ENCODE data around the gene ADAM17. TPM values are rescaled to one million over a fixed set of nuclear protein-coding genes. Genes with fewer than 3 reads are reported as not detected.
A peak's percentile ranks its signal among the peaks of the same experiment; 100 is the strongest.
"Not testable (repeated sequence)": the region's sequence is repeated elsewhere in the genome, so short reads cannot be mapped to it uniquely, and the experiment has no call there.

The ADAM17 gene
- total RNA-seq, 1 donor from 2014 or later: 44.9 TPM

DNA sequence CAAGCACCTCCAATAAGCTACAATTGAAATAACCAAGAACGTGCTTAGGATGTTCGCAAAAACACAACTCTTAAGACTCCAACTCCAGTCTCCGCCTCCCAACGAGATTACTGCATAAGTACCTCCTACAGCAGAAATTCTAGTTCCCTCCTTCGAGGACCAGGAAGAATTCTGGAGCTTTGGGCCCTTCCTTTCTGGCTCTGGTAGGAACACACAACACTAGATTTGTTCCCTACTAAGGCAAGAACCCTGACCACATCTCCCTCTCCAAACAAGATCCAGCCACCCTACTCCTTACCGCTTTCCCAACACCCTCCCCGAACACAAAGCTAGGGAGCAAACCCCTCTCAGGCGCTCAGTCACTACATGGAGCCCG is 721 bp downstream of the ADAM17 start:
- H3K4me1 ChIP-seq (ENCODE audit: insufficient read depth, low read length): peaks cover 22% of the 10 kb centered on the region
- TF ChIP-seq, protein P1, sequence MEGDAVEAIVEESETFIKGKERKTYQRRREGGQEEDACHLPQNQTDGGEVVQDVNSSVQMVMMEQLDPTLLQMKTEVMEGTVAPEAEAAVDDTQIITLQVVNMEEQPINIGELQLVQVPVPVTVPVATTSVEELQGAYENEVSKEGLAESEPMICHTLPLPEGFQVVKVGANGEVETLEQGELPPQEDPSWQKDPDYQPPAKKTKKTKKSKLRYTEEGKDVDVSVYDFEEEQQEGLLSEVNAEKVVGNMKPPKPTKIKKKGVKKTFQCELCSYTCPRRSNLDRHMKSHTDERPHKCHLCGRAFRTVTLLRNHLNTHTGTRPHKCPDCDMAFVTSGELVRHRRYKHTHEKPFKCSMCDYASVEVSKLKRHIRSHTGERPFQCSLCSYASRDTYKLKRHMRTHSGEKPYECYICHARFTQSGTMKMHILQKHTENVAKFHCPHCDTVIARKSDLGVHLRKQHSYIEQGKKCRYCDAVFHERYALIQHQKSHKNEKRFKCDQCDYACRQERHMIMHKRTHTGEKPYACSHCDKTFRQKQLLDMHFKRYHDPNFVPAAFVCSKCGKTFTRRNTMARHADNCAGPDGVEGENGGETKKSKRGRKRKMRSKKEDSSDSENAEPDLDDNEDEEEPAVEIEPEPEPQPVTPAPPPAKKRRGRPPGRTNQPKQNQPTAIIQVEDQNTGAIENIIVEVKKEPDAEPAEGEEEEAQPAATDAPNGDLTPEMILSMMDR (IDR thresholded peaks at IDR 0.05; ENCODE audit: insufficient read depth, low read depth, low read length): no peak
- TF ChIP-seq EZH2 (IDR thresholded peaks at IDR 0.05; ENCODE audit: insufficient read depth, low read length): no peak
- H3K79me2 ChIP-seq (ENCODE audit: insufficient read depth, low read length): peaks cover 70% of the 10 kb centered on the region
- H3K4me1 Mint-ChIP-seq (ENCODE audit: low read depth, unreplicated experiment): peaks cover 25% of the 10 kb centered on the region
- FAIRE-seq (no peak), DNase-seq (ENCODE audit: low read depth) (peak; percentile 80)
- H3K4me2 ChIP-seq (ENCODE audit: low read length): peak overlapping the region; percentile 96
- H3K27me3 ChIP-seq (ENCODE audit: insufficient read depth, low read length): no peaks in the 10 kb centered on the region
- peak overlapping the region; percentile 91 for H3K27ac ChIP-seq (ENCODE audit: low read depth, low read length)
- no peaks in the 10 kb centered on the region for H3K36me3 ChIP-seq (ENCODE audit: insufficient read depth, low read length)
- peak overlapping the region; percentile 94 for H3K27ac Mint-ChIP-seq (ENCODE audit: unreplicated experiment)
- peak overlapping the region; percentile 100 for H3K4me3 Mint-ChIP-seq (ENCODE audit: unreplicated experiment)
- H3K9me3 ChIP-seq (ENCODE audit: insufficient read depth, low read depth, low read length): no peaks in the 10 kb centered on the region
- peak overlapping the region; percentile 57 for H2AFZ ChIP-seq (ENCODE audit: low read depth, low read length)
- no peaks in the 10 kb centered on the region for H3K27me3 Mint-ChIP-seq (ENCODE audit: low read depth, unreplicated experiment)
- peak overlapping the region; percentile 90 for H3K4me3 ChIP-seq (ENCODE audit: insufficient read depth, low read depth, low read length)
- peaks cover 2% of the 10 kb centered on the region for H3K36me3 Mint-ChIP-seq (ENCODE audit: low read depth, unreplicated experiment)
- no peaks in the 10 kb centered on the region for H3K9me3 Mint-ChIP-seq (ENCODE audit: unreplicated experiment)
- H3K9ac ChIP-seq (ENCODE audit: low read length): peak overlapping the region; percentile 95
- H4K20me1 ChIP-seq (ENCODE audit: insufficient read depth, low read length): peaks cover 40% of the 10 kb centered on the region

DNA sequence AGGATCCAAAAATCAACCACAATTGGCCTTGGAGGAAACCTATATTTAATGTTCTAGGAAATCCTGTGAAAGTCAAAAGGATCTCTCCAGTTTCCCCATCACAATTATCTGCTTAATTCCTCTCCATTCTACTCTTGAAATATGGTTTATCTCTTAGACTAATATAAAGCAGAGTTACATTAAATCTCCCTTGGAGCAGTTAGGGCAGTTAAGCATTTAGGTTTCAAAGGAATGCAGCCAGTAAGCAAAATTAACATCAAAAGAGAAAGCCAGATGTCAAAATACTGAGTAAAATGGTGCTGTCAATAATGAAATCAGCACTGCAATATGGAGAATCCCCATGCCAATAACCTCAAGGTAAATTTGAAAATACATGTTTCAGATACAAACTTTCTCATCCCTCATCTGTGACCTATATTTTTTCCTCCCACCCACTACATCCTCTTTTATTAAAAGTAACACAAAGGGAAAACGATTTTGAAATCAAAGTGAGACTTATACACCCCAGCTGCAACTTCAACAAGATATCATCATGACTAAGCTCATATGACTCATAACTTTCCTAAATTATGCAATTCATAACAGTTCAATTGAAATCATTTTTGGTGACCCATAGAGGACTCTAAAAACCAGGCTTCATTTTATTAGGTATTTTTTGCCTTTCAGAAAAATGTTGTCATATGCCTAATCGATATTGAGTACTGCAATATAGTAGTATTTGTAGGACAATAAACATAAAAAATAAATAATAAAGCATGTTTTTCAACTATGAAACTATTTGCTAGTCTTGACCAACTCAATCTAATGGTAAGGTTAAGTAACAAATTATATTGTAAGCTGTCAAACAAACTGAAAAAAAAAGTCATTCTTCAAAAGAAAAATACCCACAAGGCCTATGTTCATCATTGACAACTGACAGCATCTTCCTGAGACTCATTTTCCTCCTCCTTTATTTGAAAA is 3.1 kb downstream of the ADAM17 start:
- Mint-ChIP-seq H3K27ac (ENCODE audit: unreplicated experiment) (peak overlapping the region; percentile 90), H3K9me3 (ENCODE audit: unreplicated experiment) (no peaks in the 10 kb centered on the region), H3K4me3 (ENCODE audit: unreplicated experiment) (peak overlapping the region; percentile 63), H3K36me3 (ENCODE audit: low read depth, unreplicated experiment) (peaks cover under 1% of the 10 kb centered on the region), H3K27me3 (ENCODE audit: low read depth, unreplicated experiment) (no peaks in the 10 kb centered on the region), H3K4me1 (ENCODE audit: low read depth, unreplicated experiment) (peaks cover 33% of the 10 kb centered on the region)
- peaks cover 63% of the 10 kb centered on the region for H4K20me1 ChIP-seq (ENCODE audit: insufficient read depth, low read length)
- peak overlapping the region; percentile 31 for H3K9ac ChIP-seq (ENCODE audit: low read length)
- TF ChIP-seq, protein P1 (IDR thresholded peaks at IDR 0.05; ENCODE audit: insufficient read depth, low read depth, low read length): no peak
- no peak for TF ChIP-seq EZH2 (IDR thresholded peaks at IDR 0.05; ENCODE audit: insufficient read depth, low read length)
- H3K4me1 ChIP-seq (ENCODE audit: insufficient read depth, low read length): peaks cover 30% of the 10 kb centered on the region
- peak overlapping the region; percentile 72 for H3K27ac ChIP-seq (ENCODE audit: low read depth, low read length)
- FAIRE-seq (no peak), DNase-seq (ENCODE audit: low read depth) (peak; percentile 74)
- no peak overlapping the region for H2AFZ ChIP-seq (ENCODE audit: low read depth, low read length)
- H3K4me3 ChIP-seq (ENCODE audit: insufficient read depth, low read depth, low read length): no peak overlapping the region
- H3K36me3 ChIP-seq (ENCODE audit: insufficient read depth, low read length): no peaks in the 10 kb centered on the region
- peak overlapping the region; percentile 72 for H3K4me2 ChIP-seq (ENCODE audit: low read length)
- peaks cover 92% of the 10 kb centered on the region for H3K79me2 ChIP-seq (ENCODE audit: insufficient read depth, low read length)
- H3K27me3 ChIP-seq (ENCODE audit: insufficient read depth, low read length): no peaks in the 10 kb centered on the region
- H3K9me3 ChIP-seq (ENCODE audit: insufficient read depth, low read depth, low read length): no peaks in the 10 kb centered on the region

DNA sequence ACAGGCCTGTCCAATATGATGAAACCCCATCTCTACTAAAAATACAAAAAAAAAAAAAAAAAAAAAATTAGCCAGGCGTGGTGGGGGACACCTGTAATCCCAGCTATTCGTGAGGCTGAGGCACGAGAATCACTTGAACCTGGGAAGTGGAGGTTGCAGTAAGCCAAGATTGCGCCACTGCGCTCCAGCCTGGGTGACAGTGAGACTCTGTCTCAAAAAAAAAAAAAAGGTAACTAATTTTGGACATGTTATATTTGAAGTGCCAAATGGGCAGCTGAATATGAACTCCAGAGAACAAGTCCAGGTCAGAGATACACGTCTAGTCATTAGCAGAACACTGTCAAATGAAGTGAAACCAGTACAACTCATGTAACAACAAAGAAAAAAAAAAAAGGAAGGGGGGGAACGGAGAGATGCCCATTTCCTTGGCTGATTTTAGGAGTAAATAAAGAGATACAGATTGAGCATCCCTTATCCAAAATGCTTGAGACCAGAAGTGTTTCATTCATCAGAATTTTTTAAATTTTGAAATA is 4.7 kb downstream of the ADAM17 start:
- H4K20me1 ChIP-seq (ENCODE audit: insufficient read depth, low read length): peaks cover 77% of the 10 kb centered on the region
- not testable (repeated sequence) for H3K9me3 Mint-ChIP-seq (ENCODE audit: unreplicated experiment)

More for the DNA sequence above, 4.7 kb downstream of the ADAM17 start:
- not testable (repeated sequence) for H3K4me3 ChIP-seq (ENCODE audit: insufficient read depth, low read depth, low read length); H3K27me3 Mint-ChIP-seq (ENCODE audit: low read depth, unreplicated experiment); H3K4me2 ChIP-seq (ENCODE audit: low read length); H3K27ac ChIP-seq (ENCODE audit: low read depth, low read length); H3K4me3 Mint-ChIP-seq (ENCODE audit: unreplicated experiment); H3K27me3 ChIP-seq (ENCODE audit: insufficient read depth, low read length); H3K9ac ChIP-seq (ENCODE audit: low read length); H3K9me3 ChIP-seq (ENCODE audit: insufficient read depth, low read depth, low read length); FAIRE-seq; H3K36me3 ChIP-seq (ENCODE audit: insufficient read depth, low read length); H2AFZ ChIP-seq (ENCODE audit: low read depth, low read length); DNase-seq (ENCODE audit: low read depth); H3K36me3 Mint-ChIP-seq (ENCODE audit: low read depth, unreplicated experiment)
- Mint-ChIP-seq H3K4me1 (ENCODE audit: low read depth, unreplicated experiment) (peaks cover 44% of the 10 kb centered on the region), H3K27ac (ENCODE audit: unreplicated experiment) (peak overlapping the region; percentile 72)
- Histone ChIP-seq H3K4me1 (ENCODE audit: insufficient read depth, low read length) (peaks cover 36% of the 10 kb centered on the region), H3K79me2 (ENCODE audit: insufficient read depth, low read length) (peaks cover 95% of the 10 kb centered on the region)

Data from astrocyte (in vitro differentiated cells and primary cell).